GM23338 (cell line): ENCODE measurements around the gene STK39. TPM values are rescaled to one million over a fixed set of nuclear protein-coding genes. Genes with fewer than 3 reads are reported as not detected.

ENCODE experiments used
- ATAC-seq: fragments of 200-7000 bp; cut with Tn5 transposase; 3 replicates; pipeline ENCODE4 v1.9.1; 2020
- DNase-seq: peaks from one replicate; pipeline ENCODE4 v3.0.0-alpha.2; 2015; ENCODE audit warnings: low spot score
- H2AFZ ChIP-seq: fragments of 200-600 bp; sonication (generic); 2 replicates; pipeline ENCODE4 v1.8.0; 2016; ENCODE audit warnings: antibody characterized with exemption, mild to moderate bottlenecking, moderate library complexity
- H3F3A ChIP-seq: fragments of 200-600 bp; sonication (generic); replicated peaks from 2 replicates; pipeline ENCODE4 v1.8.0; 2017; ENCODE audit warnings: antibody characterized with exemption, mixed run types, low read depth
- H3K27ac ChIP-seq: fragments of 200-600 bp; sonication (generic); 2 replicates; pipeline ENCODE4 v1.6.1; 2016; ENCODE audit warnings: low read depth
- H3K27me3 ChIP-seq: fragments of 200-600 bp; sonication (generic); 2 replicates; pipeline ENCODE4 v1.8.0; 2016; ENCODE audit warnings: mild to moderate bottlenecking, mixed run types, moderate library complexity; ENCODE audit not compliant: insufficient read depth
- H3K36me3 ChIP-seq: fragments of 200-600 bp; sonication (generic); 2 replicates; pipeline ENCODE4 v1.8.0; 2016; ENCODE audit warnings: mild to moderate bottlenecking; ENCODE audit not compliant: insufficient read depth
- H3K4me1 ChIP-seq: fragments of 200-600 bp; sonication (generic); 2 replicates; pipeline ENCODE4 v1.8.0; 2016; ENCODE audit warnings: mild to moderate bottlenecking, moderate library complexity; ENCODE audit not compliant: insufficient read depth
- H3K4me2 ChIP-seq: fragments of 200-600 bp; sonication (generic); 2 replicates; pipeline ENCODE4 v1.7.1; 2017; ENCODE audit warnings: mixed run types
- H3K4me3 ChIP-seq: fragments of 200-600 bp; sonication (generic); 2 replicates; pipeline ENCODE4 v1.6.1; 2016; ENCODE audit warnings: mixed run types
- H3K79me2 ChIP-seq: fragments of 200-600 bp; sonication (generic); replicated peaks from 2 replicates; pipeline ENCODE4 v1.8.0; 2017; ENCODE audit warnings: mild to moderate bottlenecking; ENCODE audit not compliant: insufficient read depth
- H3K9me2 ChIP-seq: fragments of 200-600 bp; sonication (generic); 2 replicates; pipeline ENCODE4 v1.8.0; 2017; ENCODE audit not compliant: insufficient read depth
- H4K20me1 ChIP-seq: fragments of 200-600 bp; sonication (generic); replicated peaks from 2 replicates; pipeline ENCODE4 v1.8.0; 2017; ENCODE audit warnings: mild to moderate bottlenecking; ENCODE audit not compliant: insufficient read depth
- H3K27ac Mint-ChIP-seq: 2 replicates; pipeline ENCODE4 v1.8.0; 2020; ENCODE audit warnings: inconsistent platforms, mild to moderate bottlenecking, moderate library complexity, mixed read lengths
- H3K27me3 Mint-ChIP-seq: 3 replicates; pipeline ENCODE4 v1.8.0; 2022; ENCODE audit warnings: low read depth, mild to moderate bottlenecking, moderate library complexity, mixed read lengths, inconsistent platforms; ENCODE audit not compliant: insufficient read depth, poor library complexity
- H3K36me3 Mint-ChIP-seq: 3 replicates; pipeline ENCODE4 v1.8.0; 2021; ENCODE audit warnings: low read depth, mild to moderate bottlenecking, inconsistent platforms, moderate library complexity, mixed read lengths
- H3K4me1 Mint-ChIP-seq: 3 replicates; pipeline ENCODE4 v1.8.0; 2020; ENCODE audit warnings: mild to moderate bottlenecking, inconsistent platforms, mixed read lengths
- H3K4me3 Mint-ChIP-seq: 3 replicates; pipeline ENCODE4 v1.8.0; 2021; ENCODE audit warnings: moderate library complexity, mild to moderate bottlenecking, inconsistent platforms, mixed read lengths
- H3K9me3 Mint-ChIP-seq: 3 replicates; pipeline ENCODE4 v1.8.0; 2020; ENCODE audit warnings: moderate library complexity, mild to moderate bottlenecking, inconsistent platforms, mixed read lengths
- CREB1 ChIP-seq: fragments of 250-450 bp; sonication (Bioruptor Pico); IDR thresholded peaks from 2 replicates; pipeline ENCODE4 v1.5.0; 2020; ENCODE audit warnings: low read depth, mild to moderate bottlenecking, moderate library complexity
- EZH2 ChIP-seq: fragments of 200-600 bp; sonication (generic); IDR thresholded peaks from one replicate; pipeline ENCODE4 v1.8.0; 2017; ENCODE audit warnings: antibody characterized with exemption, mild to moderate bottlenecking, low read depth; ENCODE audit not compliant: unreplicated experiment
- EZH2phosphoT487 ChIP-seq: fragments of 200-600 bp; sonication (generic); IDR thresholded peaks from one replicate; pipeline ENCODE4 v1.8.1; 2018; ENCODE audit warnings: antibody characterized with exemption; ENCODE audit not compliant: unreplicated experiment
- JUNB ChIP-seq: IDR thresholded peaks from one replicate; pipeline ENCODE4 v1.6.1; 2016; ENCODE audit warnings: antibody characterized with exemption; ENCODE audit not compliant: unreplicated experiment
- NANOG ChIP-seq: IDR thresholded peaks from 2 replicates; pipeline ENCODE4 v1.6.1; 2016; ENCODE audit warnings: antibody characterized with exemption, borderline replicate concordance
- POLR2AphosphoS5 ChIP-seq: IDR thresholded peaks from 2 replicates; pipeline ENCODE4 v1.6.1; 2016; ENCODE audit warnings: antibody characterized with exemption, low read depth
- STAT1 ChIP-seq: IDR thresholded peaks from one replicate; pipeline ENCODE4 v1.6.1; 2016; ENCODE audit warnings: antibody characterized with exemption; ENCODE audit not compliant: unreplicated experiment
- ZNF114 ChIP-seq: fragments of 250-450 bp; sonication (Bioruptor Pico); IDR thresholded peaks from 2 replicates; pipeline ENCODE4 v1.5.0; 2020; ENCODE audit warnings: mild to moderate bottlenecking, moderate library complexity
- ZNF331 ChIP-seq: fragments of 250-450 bp; sonication (Bioruptor Pico); IDR thresholded peaks from 2 replicates; pipeline ENCODE4 v1.5.0; 2020; ENCODE audit warnings: low read depth, mild to moderate bottlenecking, moderate library complexity
- ZNF462 ChIP-seq: fragments of 250-450 bp; sonication (Bioruptor Pico); IDR thresholded peaks from 2 replicates; pipeline ENCODE4 v1.5.0; 2020; ENCODE audit warnings: mild to moderate bottlenecking, moderate library complexity
- polyA plus RNA-seq: library from polyadenylated mRNA; unstranded; fragments of >200 nt; fragmentation: Nextera tagmentation; extraction: Ambion mirVana; gene quantifications from 2 replicates; pipeline ENCODE4 v1.2.1, GENCODE V29; 2016
- total RNA-seq: library from RNA; depleted of rRNA; stranded (reverse); fragments of >200 nt; shearing (Covaris generic); gene quantifications from 2 replicates; pipeline ENCODE4 v1.2.3, GENCODE V29; 2014
- TF ChIP-seq, protein P1 (sequence below), 2 experiments: fragments of 200-600 bp in 1 of 2; sonication (generic) in 1 of 2; conservative IDR thresholded peaks; 2 replicates each; pipeline versions ENCODE4 v1.5.1 to v1.6.1; 2016 to 2017; ENCODE audit warnings: antibody characterized with exemption in 2 of 2, low read depth in 2 of 2, mild to moderate bottlenecking in 2 of 2, moderate library complexity in 1 of 2
- TF ChIP-seq, protein P2 (sequence below): IDR thresholded peaks from 2 replicates; pipeline ENCODE4 v1.6.1; 2016; ENCODE audit warnings: antibody characterized with exemption
- TF ChIP-seq, protein P3 (sequence below): IDR thresholded peaks from one replicate; pipeline ENCODE4 v1.6.1; 2018; ENCODE audit warnings: antibody characterized with exemption; ENCODE audit not compliant: unreplicated experiment

Gene STK39
- total and polyA plus RNA-seq, 2 experiments from 2014 or later = 9.5 to 16.9 TPM

DNA sequence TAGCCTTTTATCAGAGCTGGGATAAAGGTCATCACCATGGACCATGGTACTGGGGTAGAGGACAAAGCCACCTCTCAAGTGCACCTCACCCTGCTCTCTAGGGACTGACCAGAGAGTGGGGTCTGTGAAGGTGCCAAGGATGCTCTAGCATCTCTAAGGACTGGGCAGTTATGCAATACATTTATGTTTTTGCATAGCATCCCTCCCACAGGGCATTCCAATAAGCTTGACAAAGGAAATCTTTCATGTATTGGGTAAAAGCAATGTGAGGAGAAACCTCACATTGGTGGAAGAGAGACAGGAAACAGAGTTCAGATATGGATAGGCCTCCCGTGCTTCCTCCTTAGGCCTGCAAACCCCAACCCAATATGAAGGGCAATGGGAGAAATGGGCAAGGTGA lies 31.6 kb downstream of the STK39 start:
- Histone ChIP-seq H3K27me3 (no peaks in the 10 kb centered on the region), H3F3A (no peaks in the 10 kb centered on the region), H3K4me2 (no peak overlapping the region), H3K4me3 (no peak overlapping the region), H3K9me2 (no peaks in the 10 kb centered on the region), H3K79me2 (no peaks in the 10 kb centered on the region), H3K4me1 (no peaks in the 10 kb centered on the region), H4K20me1 (no peaks in the 10 kb centered on the region), H2AFZ (no peak overlapping the region), H3K27ac (no peak overlapping the region), H3K36me3 (no peaks in the 10 kb centered on the region)
- no peak overlapping the region for H3K4me3 Mint-ChIP-seq
- H3K36me3 Mint-ChIP-seq = no peaks in the 10 kb centered on the region
- TF ChIP-seq, protein P1, sequence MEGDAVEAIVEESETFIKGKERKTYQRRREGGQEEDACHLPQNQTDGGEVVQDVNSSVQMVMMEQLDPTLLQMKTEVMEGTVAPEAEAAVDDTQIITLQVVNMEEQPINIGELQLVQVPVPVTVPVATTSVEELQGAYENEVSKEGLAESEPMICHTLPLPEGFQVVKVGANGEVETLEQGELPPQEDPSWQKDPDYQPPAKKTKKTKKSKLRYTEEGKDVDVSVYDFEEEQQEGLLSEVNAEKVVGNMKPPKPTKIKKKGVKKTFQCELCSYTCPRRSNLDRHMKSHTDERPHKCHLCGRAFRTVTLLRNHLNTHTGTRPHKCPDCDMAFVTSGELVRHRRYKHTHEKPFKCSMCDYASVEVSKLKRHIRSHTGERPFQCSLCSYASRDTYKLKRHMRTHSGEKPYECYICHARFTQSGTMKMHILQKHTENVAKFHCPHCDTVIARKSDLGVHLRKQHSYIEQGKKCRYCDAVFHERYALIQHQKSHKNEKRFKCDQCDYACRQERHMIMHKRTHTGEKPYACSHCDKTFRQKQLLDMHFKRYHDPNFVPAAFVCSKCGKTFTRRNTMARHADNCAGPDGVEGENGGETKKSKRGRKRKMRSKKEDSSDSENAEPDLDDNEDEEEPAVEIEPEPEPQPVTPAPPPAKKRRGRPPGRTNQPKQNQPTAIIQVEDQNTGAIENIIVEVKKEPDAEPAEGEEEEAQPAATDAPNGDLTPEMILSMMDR (conservative IDR thresholded peaks at IDR 0.05; ENCODE audit: low read depth in 2 of 2) = no peak
- TF ChIP-seq, protein P2, sequence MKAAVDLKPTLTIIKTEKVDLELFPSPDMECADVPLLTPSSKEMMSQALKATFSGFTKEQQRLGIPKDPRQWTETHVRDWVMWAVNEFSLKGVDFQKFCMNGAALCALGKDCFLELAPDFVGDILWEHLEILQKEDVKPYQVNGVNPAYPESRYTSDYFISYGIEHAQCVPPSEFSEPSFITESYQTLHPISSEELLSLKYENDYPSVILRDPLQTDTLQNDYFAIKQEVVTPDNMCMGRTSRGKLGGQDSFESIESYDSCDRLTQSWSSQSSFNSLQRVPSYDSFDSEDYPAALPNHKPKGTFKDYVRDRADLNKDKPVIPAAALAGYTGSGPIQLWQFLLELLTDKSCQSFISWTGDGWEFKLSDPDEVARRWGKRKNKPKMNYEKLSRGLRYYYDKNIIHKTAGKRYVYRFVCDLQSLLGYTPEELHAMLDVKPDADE = no peak
- TF ChIP-seq STAT1 = no peak
- TF ChIP-seq ZNF462 (CRISPR knock-in tag) = no peak
- TF ChIP-seq POLR2AphosphoS5 = no peak
- TF ChIP-seq ZNF114 (CRISPR knock-in tag) = no peak
- TF ChIP-seq, protein P3, sequence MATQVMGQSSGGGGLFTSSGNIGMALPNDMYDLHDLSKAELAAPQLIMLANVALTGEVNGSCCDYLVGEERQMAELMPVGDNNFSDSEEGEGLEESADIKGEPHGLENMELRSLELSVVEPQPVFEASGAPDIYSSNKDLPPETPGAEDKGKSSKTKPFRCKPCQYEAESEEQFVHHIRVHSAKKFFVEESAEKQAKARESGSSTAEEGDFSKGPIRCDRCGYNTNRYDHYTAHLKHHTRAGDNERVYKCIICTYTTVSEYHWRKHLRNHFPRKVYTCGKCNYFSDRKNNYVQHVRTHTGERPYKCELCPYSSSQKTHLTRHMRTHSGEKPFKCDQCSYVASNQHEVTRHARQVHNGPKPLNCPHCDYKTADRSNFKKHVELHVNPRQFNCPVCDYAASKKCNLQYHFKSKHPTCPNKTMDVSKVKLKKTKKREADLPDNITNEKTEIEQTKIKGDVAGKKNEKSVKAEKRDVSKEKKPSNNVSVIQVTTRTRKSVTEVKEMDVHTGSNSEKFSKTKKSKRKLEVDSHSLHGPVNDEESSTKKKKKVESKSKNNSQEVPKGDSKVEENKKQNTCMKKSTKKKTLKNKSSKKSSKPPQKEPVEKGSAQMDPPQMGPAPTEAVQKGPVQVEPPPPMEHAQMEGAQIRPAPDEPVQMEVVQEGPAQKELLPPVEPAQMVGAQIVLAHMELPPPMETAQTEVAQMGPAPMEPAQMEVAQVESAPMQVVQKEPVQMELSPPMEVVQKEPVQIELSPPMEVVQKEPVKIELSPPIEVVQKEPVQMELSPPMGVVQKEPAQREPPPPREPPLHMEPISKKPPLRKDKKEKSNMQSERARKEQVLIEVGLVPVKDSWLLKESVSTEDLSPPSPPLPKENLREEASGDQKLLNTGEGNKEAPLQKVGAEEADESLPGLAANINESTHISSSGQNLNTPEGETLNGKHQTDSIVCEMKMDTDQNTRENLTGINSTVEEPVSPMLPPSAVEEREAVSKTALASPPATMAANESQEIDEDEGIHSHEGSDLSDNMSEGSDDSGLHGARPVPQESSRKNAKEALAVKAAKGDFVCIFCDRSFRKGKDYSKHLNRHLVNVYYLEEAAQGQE = no peak
- TF ChIP-seq EZH2phosphoT487 = no peak
- TF ChIP-seq NANOG = no peak
- TF ChIP-seq JUNB = no peak
- TF ChIP-seq CREB1 (CRISPR knock-in tag) = no peak
- TF ChIP-seq EZH2 = no peak
- no peak for TF ChIP-seq ZNF331 (CRISPR knock-in tag)
- peaks cover 17% of the 10 kb centered on the region for H3K4me1 Mint-ChIP-seq
- no peaks in the 10 kb centered on the region for H3K9me3 Mint-ChIP-seq
- no peak overlapping the region for H3K27ac Mint-ChIP-seq
- no peak for DNase-seq
- no peak for ATAC-seq
- H3K27me3 Mint-ChIP-seq = no peaks in the 10 kb centered on the region
